HG03558 (cell line): ENCODE measurements around the gene CCDC74A.
"Not testable (repeated sequence)": the region's sequence is repeated elsewhere in the genome, so short reads cannot be mapped to it uniquely, and the experiment has no call there.

Source experiments
- ATAC-seq: cut with Tn5 transposase; IDR thresholded peaks from one replicate; pipeline ENCODE4 v1.9.1; 2021; ENCODE audit warnings: moderate number of reproducible peaks; ENCODE audit not compliant: unreplicated experiment; ENCODE audit errors: extremely low read depth

Gene CCDC74A

GRCh38 chr2:131498321-131498973 lies 29.2 kb upstream of the CCDC74A start:
- peak; percentile 91 for ATAC-seq

- ATAC-seq = not testable (repeated sequence)
These were observed 24.1 kb upstream of the CCDC74A start for GRCh38 chr2:131503587-131503986.

GRCh38 chr2:131504082-131504750 lies 23.5 kb upstream of the CCDC74A start:
- not testable (repeated sequence) for ATAC-seq

GRCh38 chr2:131509615-131510014 lies 18.1 kb upstream of the CCDC74A start:
- no peak for ATAC-seq

GRCh38 chr2:131511291-131511968 lies 16.3 kb upstream of the CCDC74A start:
- ATAC-seq = not testable (repeated sequence)

- ATAC-seq = not testable (repeated sequence)
These were observed 15.5 kb upstream of the CCDC74A start for GRCh38 chr2:131511969-131512870.

- peak; percentile 38 for ATAC-seq
These were observed 13.1 kb upstream of the CCDC74A start for GRCh38 chr2:131514408-131515166.

GRCh38 chr2:131515235-131515634 lies 12.5 kb upstream of the CCDC74A start:
- ATAC-seq = not testable (repeated sequence)

- ATAC-seq = no peak
These were observed 11.7 kb upstream of the CCDC74A start for GRCh38 chr2:131516011-131516410.

GRCh38 chr2:131516621-131517020 lies 11.1 kb upstream of the CCDC74A start:
- not testable (repeated sequence) for ATAC-seq

- no peak for ATAC-seq
These were observed 10.4 kb upstream of the CCDC74A start for GRCh38 chr2:131517106-131517831.

- not testable (repeated sequence) for ATAC-seq
These were observed 9.8 kb upstream of the CCDC74A start for GRCh38 chr2:131517856-131518255.

- not testable (repeated sequence) for ATAC-seq
These were observed 9.2 kb upstream of the CCDC74A start for GRCh38 chr2:131518531-131518930.

- ATAC-seq = no peak
These were observed 8.2 kb upstream of the CCDC74A start for GRCh38 chr2:131519466-131519865.

GRCh38 chr2:131519871-131520470 lies 7.7 kb upstream of the CCDC74A start:
- ATAC-seq = not testable (repeated sequence)

GRCh38 chr2:131520526-131520925 lies 7.2 kb upstream of the CCDC74A start:
- ATAC-seq = no peak

GRCh38 chr2:131521524-131521923 lies 6.2 kb upstream of the CCDC74A start:
- not testable (repeated sequence) for ATAC-seq

- no peak for ATAC-seq
These were observed 5.5 kb upstream of the CCDC74A start for GRCh38 chr2:131521961-131522781.
